GM13977 (cell line): ENCODE measurements around the gene MOK.

ENCODE experiments used
- DNase-seq: peaks from one replicate; pipeline ENCODE4 v3.0.0; 2012; ENCODE audit warnings: low spot score
- in situ Hi-C: fragments of 300-500 bp; cut with MboI; formaldehyde crosslinking; loops from one replicate; pipeline ENCODE4 v1.12.0; 2022; ENCODE audit warnings: low sequenced_read_pairs, low pct_unique_long_range_greater_than_20kb, mixed read lengths, inconsistent platforms; ENCODE audit not compliant: unreplicated experiment
- TF ChIP-seq, protein P1 (sequence below): IDR thresholded peaks from 2 replicates; pipeline ENCODE4 v1.5.1; 2012; ENCODE audit warnings: mild to moderate bottlenecking, control low read depth; ENCODE audit not compliant: insufficient read depth; ENCODE audit errors: extremely low read depth, missing control alignments

The MOK gene

GRCh38 chr14:102182190-102182589, 122.8 kb downstream of the MOK start:
- TF ChIP-seq, protein P1, sequence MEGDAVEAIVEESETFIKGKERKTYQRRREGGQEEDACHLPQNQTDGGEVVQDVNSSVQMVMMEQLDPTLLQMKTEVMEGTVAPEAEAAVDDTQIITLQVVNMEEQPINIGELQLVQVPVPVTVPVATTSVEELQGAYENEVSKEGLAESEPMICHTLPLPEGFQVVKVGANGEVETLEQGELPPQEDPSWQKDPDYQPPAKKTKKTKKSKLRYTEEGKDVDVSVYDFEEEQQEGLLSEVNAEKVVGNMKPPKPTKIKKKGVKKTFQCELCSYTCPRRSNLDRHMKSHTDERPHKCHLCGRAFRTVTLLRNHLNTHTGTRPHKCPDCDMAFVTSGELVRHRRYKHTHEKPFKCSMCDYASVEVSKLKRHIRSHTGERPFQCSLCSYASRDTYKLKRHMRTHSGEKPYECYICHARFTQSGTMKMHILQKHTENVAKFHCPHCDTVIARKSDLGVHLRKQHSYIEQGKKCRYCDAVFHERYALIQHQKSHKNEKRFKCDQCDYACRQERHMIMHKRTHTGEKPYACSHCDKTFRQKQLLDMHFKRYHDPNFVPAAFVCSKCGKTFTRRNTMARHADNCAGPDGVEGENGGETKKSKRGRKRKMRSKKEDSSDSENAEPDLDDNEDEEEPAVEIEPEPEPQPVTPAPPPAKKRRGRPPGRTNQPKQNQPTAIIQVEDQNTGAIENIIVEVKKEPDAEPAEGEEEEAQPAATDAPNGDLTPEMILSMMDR, result no peak
- in situ Hi-C loops, result no loop called here
- no peak for DNase-seq

DNA sequence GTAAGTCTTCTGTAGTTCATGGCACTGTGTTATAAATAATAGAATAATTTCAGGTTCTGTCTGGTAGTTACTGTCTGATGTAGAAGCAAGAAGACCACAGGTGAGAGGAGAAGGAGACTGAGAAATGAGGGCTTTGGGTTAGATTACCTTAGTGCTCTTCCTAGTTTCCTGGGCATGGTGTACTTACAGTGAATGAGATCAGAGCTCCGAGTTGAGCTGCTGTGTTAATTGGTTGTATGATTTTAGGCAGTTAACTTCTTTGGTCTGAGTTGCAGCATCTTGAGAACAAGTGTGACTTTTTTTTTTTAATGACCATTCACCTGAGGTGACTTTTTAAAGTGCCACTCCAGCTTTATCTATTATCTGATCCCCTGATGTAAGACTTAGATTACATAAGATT, 123.8 kb downstream of the MOK start:
- in situ Hi-C loops, result no loop called here
- DNase-seq, result no peak
- TF ChIP-seq, protein P1, result no peak

GRCh38 chr14:102180248-102180998, 124.5 kb downstream of the MOK start:
- no peak for DNase-seq
- in situ Hi-C loops, result no loop called here
- TF ChIP-seq, protein P1, result no peak
